Right ventricle myocardium inferior (tissue), 1 donor: Measurements from ENCODE around the gene TEKTIP1. TPM values are rescaled to one million over a fixed set of nuclear protein-coding genes. Genes with fewer than 3 reads are reported as not detected.
A peak's percentile ranks its signal among the peaks of the same experiment; 100 is the strongest.
"Not testable (repeated sequence)": the region's sequence is repeated elsewhere in the genome, so short reads cannot be mapped to it uniquely, and the experiment has no call there.

Experiments
- ATAC-seq: fragments of 200-7000 bp; cut with Tn5 transposase; one replicate; pipeline ENCODE4 v1.9.1; 2020; ENCODE audit warnings: mild to moderate bottlenecking, moderate library complexity
- DNase-seq: peaks from one replicate; pipeline ENCODE4 v3.0.0; 2021; ENCODE audit errors: missing footprints
- intact Hi-C: fragments of 100-400 bp; cut with DNase I; formaldehyde crosslinking; loops from one replicate; pipeline ENCODE4 v1.11.0; 2022
- total RNA-seq: library from RNA; stranded (reverse); fragmentation: NEBNext Ultra II Directional; extraction: Animal tissue kit (Norgen Biotek cat#: 25700); gene quantifications from one replicate; pipeline ENCODE4 v1.2.1, GENCODE V29; 2021
- donor health status: DM: no; HTN: yes; CAD: no; lungs with severe emphysema.

TEKTIP1 gene
- total RNA-seq, 1 donor from 2014 or later, result not detected

- intact Hi-C loops, result no loop called here
- DNase-seq, result no peak
- ATAC-seq, result no peak
Measured at GRCh38 chr19:3548606-3549005, 9.6 kb downstream of the TEKTIP1 start.

GRCh38 chr19:3549816-3550215, 10.8 kb downstream of the TEKTIP1 start:
- no peak for DNase-seq
- intact Hi-C loops, result no loop called here
- ATAC-seq, result no peak

- intact Hi-C loops, result no loop called here
- ATAC-seq (no peak), DNase-seq (no peak)
Measured at GRCh38 chr19:3550947-3551791, 12.2 kb downstream of the TEKTIP1 start.

- ATAC-seq (no peak), DNase-seq (no peak)
- intact Hi-C loops, result no loop called here
Measured at GRCh38 chr19:3551792-3552095, 12.8 kb downstream of the TEKTIP1 start.

GRCh38 chr19:3554254-3555083, 15.5 kb downstream of the TEKTIP1 start:
- DNase-seq (no peak), ATAC-seq (no peak)
- intact Hi-C loops, result no loop called here

- DNase-seq (no peak), ATAC-seq (no peak)
- intact Hi-C loops, result loop anchor here (2.0 kb wide), 1 partner anchor 17 kb away; the partner anchor contains the start of gene HMG20B
Measured at GRCh38 chr19:3555653-3556422, 16.9 kb downstream of the TEKTIP1 start.

GRCh38 chr19:3556423-3556977, 17.5 kb downstream of the TEKTIP1 start:
- DNase-seq (no peak), ATAC-seq (no peak)
- intact Hi-C loops, result loop anchor here (2.0 kb wide), 1 partner anchor 16 kb away; the partner anchor contains the start of gene HMG20B

GRCh38 chr19:3556978-3557460, 18.0 kb downstream of the TEKTIP1 start:
- intact Hi-C loops, result loop anchor here (2.0 kb wide), 1 partner anchor 16 kb away; the partner anchor contains the start of gene HMG20B
- DNase-seq, result no peak
- no peak for ATAC-seq

GRCh38 chr19:3557461-3558248, 18.7 kb downstream of the TEKTIP1 start, which contains the start of gene MFSD12:
Gene MFSD12, minus strand, starts transcription at chr19:3557586. Its CDS starts 183 bp downstream, at chr19:3557403.
- peak; percentile 98 for ATAC-seq
- intact Hi-C loops, result loop anchor here (2.0 kb wide), 1 partner anchor 15 kb away; the partner anchor contains the start of gene HMG20B
- DNase-seq, result peak; percentile 97

GRCh38 chr19:3563709-3564524, 24.9 kb downstream of the TEKTIP1 start:
- DNase-seq (no peak), ATAC-seq (no peak)
- intact Hi-C loops, result no loop called here

GRCh38 chr19:3565139-3565538, 26.2 kb downstream of the TEKTIP1 start:
- intact Hi-C loops, result no loop called here
- DNase-seq (no peak), ATAC-seq (no peak)

- intact Hi-C loops, result not testable (repeated sequence)
Measured at GRCh38 chr19:3570042-3570441, 31.1 kb downstream of the TEKTIP1 start.

GRCh38 chr19:3570606-3571011, 31.6 kb downstream of the TEKTIP1 start:
- DNase-seq, result no peak
- intact Hi-C loops, result no loop called here
- no peak for ATAC-seq

More at GRCh38 chr19:3570042-3570441, 31.1 kb downstream of the TEKTIP1 start:
- DNase-seq, ATAC-seq: not testable (repeated sequence)

GRCh38 chr19:3572132-3572854, 33.3 kb downstream of the TEKTIP1 start:
- intact Hi-C loops, result loop anchor here (2.0 kb wide), 2 partner anchors 15 to 65 kb away; partner anchors contain the start of genes FZR1 and MFSD12
- ATAC-seq (peak; percentile 98), DNase-seq (peak; percentile 100)

GRCh38 chr19:3572855-3573161, 33.8 kb downstream of the TEKTIP1 start, which contains the start of gene HMG20B:
Gene HMG20B, plus strand, starts transcription at chr19:3572944. Its CDS starts 366 bp downstream, at chr19:3573310.
- ATAC-seq, result no peak
- intact Hi-C loops, result loop anchor here (2.0 kb wide), 2 partner anchors 16 to 66 kb away; partner anchors contain the start of genes FZR1 and MFSD12
- no peak for DNase-seq
